K562 (cell line): Measurements from ENCODE around the gene IREB2. TPM values are rescaled to one million over a fixed set of nuclear protein-coding genes. Genes with fewer than 3 reads are reported as not detected.

Experiments used
- ADNP ChIP-seq: fragments of 200-800 bp; sonication (Bioruptor generic); IDR thresholded peaks from 2 replicates; pipeline ENCODE4 v1.6.1; 2016; ENCODE audit warnings: missing genetic modification characterization, missing compliant biosample characterization
- CBX5 ChIP-seq: IDR thresholded peaks from 2 replicates; pipeline ENCODE4 v1.6.1; 2014; ENCODE audit warnings: low read depth, borderline replicate concordance
- CHCHD3 ChIP-seq: fragments of 250-450 bp; sonication (Bioruptor Pico); IDR thresholded peaks from 2 replicates; pipeline ENCODE4 v2.1.2; 2022; ENCODE audit warnings: mild to moderate bottlenecking
- CSDE1 ChIP-seq, 2 experiments: fragments of 450-650 bp; IDR thresholded peaks; 2 replicates each; pipeline ENCODE4 v1.6.1; 2016; ENCODE audit warnings: mild to moderate bottlenecking in 1 of 2
- GABPB2 ChIP-seq: fragments of 250-450 bp; sonication (Bioruptor Pico); conservative IDR thresholded peaks from 2 replicates; pipeline ENCODE4 v1.5.1; 2021; ENCODE audit warnings: mild to moderate bottlenecking
- GTF2A2 ChIP-seq: IDR thresholded peaks from 2 replicates; pipeline ENCODE4 v1.6.1; 2016; ENCODE audit warnings: mild to moderate bottlenecking, missing genetic modification characterization, missing compliant biosample characterization
- IFI16 ChIP-seq: fragments of 250-450 bp; sonication (Bioruptor Pico); IDR thresholded peaks from 2 replicates; pipeline ENCODE4 v2.1.2; 2022; ENCODE audit warnings: mild to moderate bottlenecking, inconsistent platforms
- KAT8 ChIP-seq: fragments of 450-650 bp; IDR thresholded peaks from 2 replicates; pipeline ENCODE4 v1.6.1; 2016; ENCODE audit warnings: low read depth, mild to moderate bottlenecking
- MAFK ChIP-seq: IDR thresholded peaks from 2 replicates; pipeline ENCODE4 v1.6.1; 2011; ENCODE audit warnings: low read length, improper control_type of control experiment
- MEF2A ChIP-seq: IDR thresholded peaks from 2 replicates; pipeline ENCODE4 v1.6.1; 2011; ENCODE audit warnings: low read depth, mild to moderate bottlenecking, low read length, moderate library complexity; ENCODE audit not compliant: control insufficient read depth
- MTA3 ChIP-seq: fragments of 450-650 bp; formaldehyde crosslinking; IDR thresholded peaks from 2 replicates; pipeline ENCODE4 v1.6.1; 2017; ENCODE audit warnings: mild to moderate bottlenecking, borderline replicate concordance
- NCOA6 ChIP-seq: fragments of 450-650 bp; IDR thresholded peaks from 2 replicates; pipeline ENCODE4 v1.6.1; 2017; ENCODE audit warnings: mild to moderate bottlenecking
- RBFOX2 ChIP-seq: fragments of 200-400 bp; formaldehyde crosslinking; IDR thresholded peaks from 2 replicates; pipeline ENCODE4 v1.6.1; 2017; ENCODE audit warnings: low read depth, mild to moderate bottlenecking, low read length, moderate library complexity
- SMARCE1 ChIP-seq: fragments of 450-650 bp; IDR thresholded peaks from 2 replicates; pipeline ENCODE4 v1.7.1; 2016; ENCODE audit warnings: mild to moderate bottlenecking
- STAT5B ChIP-seq: fragments of 250-450 bp; sonication (Bioruptor Pico); IDR thresholded peaks from 2 replicates; pipeline ENCODE4 v1.8.0; 2021; ENCODE audit warnings: mild to moderate bottlenecking, inconsistent platforms
- THAP7 ChIP-seq: fragments of 250-450 bp; sonication (Bioruptor Pico); IDR thresholded peaks from 2 replicates; pipeline ENCODE4 v1.5.0; 2021
- TSHZ1 ChIP-seq: fragments of 250-450 bp; sonication (Bioruptor Pico); IDR thresholded peaks from 2 replicates; pipeline ENCODE4 v1.4.0; 2020; ENCODE audit warnings: mild to moderate bottlenecking, moderate library complexity
- ZC3H4 ChIP-seq: sonication (generic); formaldehyde crosslinking; IDR thresholded peaks from 2 replicates; pipeline ENCODE4 v1.9.0; 2021; ENCODE audit warnings: missing genetic modification reagents, borderline replicate concordance
- ZNF445 ChIP-seq: fragments of 250-450 bp; sonication (Bioruptor Pico); IDR thresholded peaks from 2 replicates; pipeline ENCODE4 v1.4.0; 2020; ENCODE audit warnings: low read depth, mild to moderate bottlenecking, moderate library complexity
- ZNF766 ChIP-seq: fragments of 200-800 bp; sonication (Bioruptor generic); conservative IDR thresholded peaks from 2 replicates; pipeline ENCODE4 v1.6.1; 2016; ENCODE audit warnings: missing genetic modification characterization, missing compliant biosample characterization
- polyA plus RNA-seq, 8 experiments: library from polyadenylated mRNA; depleted of rRNA in 4 of 8; stranded (reverse) in 5 of 8; unstranded in 3 of 8; fragments of >200 nt; fragmentation: Nextera tagmentation in 2 of 8; fragmentation: Illumina TruSeq in 1 of 8; extraction: Ambion mirVana in 2 of 8; extraction: Trizol in 1 of 8; gene quantifications; 2 replicates each; pipeline versions ENCODE4 v1.2.1 to v1.2.3, GENCODE V29; 2011 to 2014; ENCODE audit warnings: inconsistent platforms in 1 of 8, missing spikeins in 1 of 8
- total RNA-seq, 7 experiments: library from RNA; depleted of rRNA in 6 of 7; stranded (reverse); fragments of >200 nt in 6 of 7; fragmentation: Illumina TruSeq in 2 of 7; extraction: Trizol in 2 of 7; gene quantifications; 2 replicates each; pipeline versions ENCODE4 v1.2.1 to v1.2.3, GENCODE V29; 2011 to 2021; ENCODE audit warnings: low replicate concordance in 1 of 7
- TF ChIP-seq, protein P1 (sequence below): sonication (generic); formaldehyde crosslinking; IDR thresholded peaks from 2 replicates; pipeline ENCODE4 v1.4.0; 2020; ENCODE audit warnings: mild to moderate bottlenecking, missing genetic modification reagents
- TF ChIP-seq, protein P2 (sequence below): fragments of 450-650 bp; conservative IDR thresholded peaks from 2 replicates; pipeline ENCODE4 v1.6.1; 2016; ENCODE audit warnings: missing genetic modification characterization, low read depth, mild to moderate bottlenecking, missing compliant biosample characterization, moderate library complexity

The IREB2 gene
- total and polyA plus RNA-seq, 9 of the 15 experiments (the other 6 are each of a cell fraction or from before 2014, with no cell fraction given), result 16.8 to 61.7 (median 34.0) TPM

- TF ChIP-seq, protein P1, sequence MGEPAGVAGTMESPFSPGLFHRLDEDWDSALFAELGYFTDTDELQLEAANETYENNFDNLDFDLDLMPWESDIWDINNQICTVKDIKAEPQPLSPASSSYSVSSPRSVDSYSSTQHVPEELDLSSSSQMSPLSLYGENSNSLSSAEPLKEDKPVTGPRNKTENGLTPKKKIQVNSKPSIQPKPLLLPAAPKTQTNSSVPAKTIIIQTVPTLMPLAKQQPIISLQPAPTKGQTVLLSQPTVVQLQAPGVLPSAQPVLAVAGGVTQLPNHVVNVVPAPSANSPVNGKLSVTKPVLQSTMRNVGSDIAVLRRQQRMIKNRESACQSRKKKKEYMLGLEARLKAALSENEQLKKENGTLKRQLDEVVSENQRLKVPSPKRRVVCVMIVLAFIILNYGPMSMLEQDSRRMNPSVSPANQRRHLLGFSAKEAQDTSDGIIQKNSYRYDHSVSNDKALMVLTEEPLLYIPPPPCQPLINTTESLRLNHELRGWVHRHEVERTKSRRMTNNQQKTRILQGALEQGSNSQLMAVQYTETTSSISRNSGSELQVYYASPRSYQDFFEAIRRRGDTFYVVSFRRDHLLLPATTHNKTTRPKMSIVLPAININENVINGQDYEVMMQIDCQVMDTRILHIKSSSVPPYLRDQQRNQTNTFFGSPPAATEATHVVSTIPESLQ (CRISPR knock-in tag), result no peak; the same call in 1 of the 2 replicates
- TF ChIP-seq ZC3H4 (CRISPR knock-in tag) (no peak), ZNF445 (CRISPR knock-in tag) (no peak), MAFK (no peak), CBX5 (no peak), KAT8 (no peak), CHCHD3 (CRISPR knock-in tag) (no peak), ZNF766 (CRISPR knock-in tag) (no peak), GABPB2 (CRISPR knock-in tag) (no peak), MEF2A (no peak), NCOA6 (no peak), MTA3 (peak; percentile 99), GTF2A2 (tag) (no peak), THAP7 (CRISPR knock-in tag) (no peak), CSDE1 (IDR thresholded peaks at IDR 0.05) (no peak), RBFOX2 (peak; percentile 94), TSHZ1 (CRISPR knock-in tag) (no peak), SMARCE1 (no peak), STAT5B (CRISPR knock-in tag) (no peak), IFI16 (CRISPR knock-in tag) (no peak), ADNP (tag) (no peak)
- TF ChIP-seq, protein P2, sequence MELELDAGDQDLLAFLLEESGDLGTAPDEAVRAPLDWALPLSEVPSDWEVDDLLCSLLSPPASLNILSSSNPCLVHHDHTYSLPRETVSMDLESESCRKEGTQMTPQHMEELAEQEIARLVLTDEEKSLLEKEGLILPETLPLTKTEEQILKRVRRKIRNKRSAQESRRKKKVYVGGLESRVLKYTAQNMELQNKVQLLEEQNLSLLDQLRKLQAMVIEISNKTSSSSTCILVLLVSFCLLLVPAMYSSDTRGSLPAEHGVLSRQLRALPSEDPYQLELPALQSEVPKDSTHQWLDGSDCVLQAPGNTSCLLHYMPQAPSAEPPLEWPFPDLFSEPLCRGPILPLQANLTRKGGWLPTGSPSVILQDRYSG, result no peak
These were observed at the start of gene IREB2 (continued) for GRCh38 chr15:78437762-78438618.
